Activated T-cell treated with anti-CD3 and anti-CD28 coated beads, Interleukin-2, amount 50 U/mL, for 72 hours (primary cell): Measurements from ENCODE around the gene SKI. TPM values are rescaled to one million over a fixed set of nuclear protein-coding genes. Genes with fewer than 3 reads are reported as not detected.
"Not testable (repeated sequence)": the region's sequence is repeated elsewhere in the genome, so short reads cannot be mapped to it uniquely, and the experiment has no call there.

Experiments
- ATAC-seq, 2 donors: fragments of 150-1000 bp; cut with Tn5 transposase; replicated peaks in 1 of 2; 2 replicates each; pipeline ENCODE4 v1.10.0; 2021; ENCODE audit warnings: moderate library complexity in 2 of 2, mild to moderate bottlenecking in 1 of 2
- DNase-seq, 2 donors: peaks; one replicate each; pipeline ENCODE4 v3.0.0; 2021 to 2022; ENCODE audit warnings: mixed read lengths in 1 of 2
- H3K27ac Mint-ChIP-seq: one replicate; pipeline ENCODE4 v1.8.0; 2022; ENCODE audit warnings: mild to moderate bottlenecking, moderate library complexity, mixed read lengths
- H3K27me3 Mint-ChIP-seq: one replicate; pipeline ENCODE4 v1.8.0; 2022; ENCODE audit warnings: low read depth, mixed read lengths
- H3K36me3 Mint-ChIP-seq, 2 donors: one replicate each; pipeline ENCODE4 v1.8.0; 2022; ENCODE audit warnings: mixed read lengths in 2 of 2, mild to moderate bottlenecking in 1 of 2; ENCODE audit not compliant: insufficient read depth in 2 of 2
- H3K4me1 Mint-ChIP-seq: one replicate; pipeline ENCODE4 v1.8.0; 2022; ENCODE audit warnings: low read depth, mixed read lengths
- H3K4me3 Mint-ChIP-seq, 2 donors: one replicate each; pipeline ENCODE4 v1.8.0; 2022; ENCODE audit warnings: mild to moderate bottlenecking in 2 of 2, mixed read lengths in 2 of 2, moderate library complexity in 2 of 2
- H3K9me3 Mint-ChIP-seq, 2 donors: one replicate each; pipeline ENCODE4 v1.8.0; 2022; ENCODE audit warnings: mixed read lengths in 2 of 2
- total RNA-seq, 2 donors: library from RNA; stranded (reverse); gene quantifications; one replicate each; pipeline ENCODE4 v1.2.3, GENCODE V29; 2022

The SKI gene
- total RNA-seq, 2 donors from 2014 or later, result 28.5 to 32.3 TPM

- H3K27ac Mint-ChIP-seq, result no peak overlapping the region
- peaks cover 44% of the 10 kb centered on the region for H3K4me1 Mint-ChIP-seq
- no peaks in the 10 kb centered on the region for H3K27me3 Mint-ChIP-seq
- no peak for DNase-seq
- peaks cover 0 to 1% of the 10 kb centered on the region in 2 donors for H3K9me3 Mint-ChIP-seq
- peaks cover 3 to 17% of the 10 kb centered on the region in 2 donors for H3K36me3 Mint-ChIP-seq
- H3K4me3 Mint-ChIP-seq, result no peak overlapping the region
- no peak for ATAC-seq
These were observed 25.1 kb downstream of the SKI start for GRCh38 chr1:2253036-2253796.

- DNase-seq, result no peak
- H3K27me3 Mint-ChIP-seq, result no peaks in the 10 kb centered on the region
- peaks cover 44% of the 10 kb centered on the region for H3K4me1 Mint-ChIP-seq
- no peak overlapping the region for H3K4me3 Mint-ChIP-seq
- H3K36me3 Mint-ChIP-seq, result peaks cover 3 to 17% of the 10 kb centered on the region in 2 donors
- H3K9me3 Mint-ChIP-seq, result peaks cover 0 to 1% of the 10 kb centered on the region in 2 donors
- no peak for ATAC-seq
- peak overlapping the region; percentile 66 for H3K27ac Mint-ChIP-seq
These were observed 25.8 kb downstream of the SKI start for GRCh38 chr1:2253797-2254480.

DNA sequence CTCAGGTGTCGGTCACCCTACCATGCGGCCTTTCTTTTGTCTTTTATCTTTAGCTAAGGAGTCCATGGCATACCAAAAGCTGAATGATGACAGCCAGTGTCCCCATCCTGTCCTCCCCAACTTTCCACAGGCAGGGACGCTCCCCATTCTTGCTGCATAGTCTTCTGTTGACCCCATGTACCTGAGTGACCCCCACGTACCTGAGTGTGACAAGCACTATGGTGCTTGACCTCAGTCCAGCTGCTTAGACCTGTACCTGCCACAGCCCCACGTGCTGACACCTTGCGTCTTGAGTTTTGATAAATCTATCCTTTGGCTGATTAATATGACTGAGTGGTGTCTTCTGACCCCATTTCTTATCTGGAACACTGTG, 26.9 kb downstream of the SKI start:
- Mint-ChIP-seq H3K27ac (no peak overlapping the region), H3K4me1 (peaks cover 53% of the 10 kb centered on the region), H3K4me3 (no peak overlapping the region), H3K9me3 (peaks cover 0 to 1% of the 10 kb centered on the region in 2 donors), H3K27me3 (no peaks in the 10 kb centered on the region), H3K36me3 (peaks cover 3 to 17% of the 10 kb centered on the region in 2 donors)
- ATAC-seq, result no peak
- no peak for DNase-seq

- H3K27ac Mint-ChIP-seq, result no peak overlapping the region
- peaks cover 3 to 17% of the 10 kb centered on the region in 2 donors for H3K36me3 Mint-ChIP-seq
- DNase-seq (peak; percentile 76 to 79), ATAC-seq (peak; percentile 78 to 81)
- peaks cover 51% of the 10 kb centered on the region for H3K4me1 Mint-ChIP-seq
- H3K9me3 Mint-ChIP-seq, result peaks cover 0 to 1% of the 10 kb centered on the region in 2 donors
- no peak overlapping the region for H3K4me3 Mint-ChIP-seq
- no peaks in the 10 kb centered on the region for H3K27me3 Mint-ChIP-seq
These were observed 27.6 kb downstream of the SKI start for GRCh38 chr1:2255420-2256369.

DNA sequence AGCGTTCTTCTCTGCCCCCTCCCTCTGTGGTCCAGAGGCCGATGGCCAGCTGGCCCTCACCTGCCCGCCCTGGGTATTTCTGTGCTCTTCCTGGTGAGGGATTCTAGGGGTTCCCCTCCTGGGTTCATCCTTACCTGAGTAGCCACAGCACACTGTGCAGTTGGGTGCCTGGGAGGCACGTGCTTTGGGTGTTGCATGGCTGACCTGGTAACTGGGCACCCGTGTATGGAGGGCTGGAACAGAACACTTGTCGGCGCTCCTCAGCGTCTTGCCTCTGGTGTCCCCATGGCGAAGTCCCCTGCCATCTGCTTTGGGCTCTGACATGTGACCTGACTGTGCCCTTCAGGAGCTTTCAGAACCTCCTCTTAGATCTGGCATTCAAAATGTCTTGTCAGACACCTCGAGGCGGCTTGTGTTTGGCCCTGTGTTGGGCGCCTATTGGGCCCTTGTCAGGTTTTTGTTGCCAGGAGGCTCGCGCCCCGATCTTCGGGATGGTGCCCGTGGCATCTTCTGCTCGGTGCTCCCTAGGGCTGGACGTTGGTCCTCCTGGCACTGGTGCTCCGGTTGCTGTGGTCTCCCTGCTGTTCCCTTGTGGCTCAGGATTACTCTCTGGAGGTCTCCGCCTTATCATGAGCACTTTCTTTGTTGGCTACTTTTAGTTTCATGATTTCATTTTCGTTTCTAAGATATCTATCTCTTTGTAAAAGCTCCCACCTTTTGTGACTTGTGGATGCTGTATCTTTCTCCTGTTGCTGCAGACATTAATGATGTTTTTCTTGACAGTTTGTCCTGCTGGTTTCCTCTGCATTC, 28.5 kb downstream of the SKI start:
- Mint-ChIP-seq H3K36me3 (peaks cover 3 to 17% of the 10 kb centered on the region in 2 donors), H3K27me3 (no peaks in the 10 kb centered on the region), H3K4me3 (no peak overlapping the region), H3K9me3 (peaks cover 0 to 1% of the 10 kb centered on the region in 2 donors), H3K4me1 (peaks cover 51% of the 10 kb centered on the region), H3K27ac (peak overlapping the region; percentile 63)
- ATAC-seq (peak; percentile 2 to 10), DNase-seq (no peak)

DNA sequence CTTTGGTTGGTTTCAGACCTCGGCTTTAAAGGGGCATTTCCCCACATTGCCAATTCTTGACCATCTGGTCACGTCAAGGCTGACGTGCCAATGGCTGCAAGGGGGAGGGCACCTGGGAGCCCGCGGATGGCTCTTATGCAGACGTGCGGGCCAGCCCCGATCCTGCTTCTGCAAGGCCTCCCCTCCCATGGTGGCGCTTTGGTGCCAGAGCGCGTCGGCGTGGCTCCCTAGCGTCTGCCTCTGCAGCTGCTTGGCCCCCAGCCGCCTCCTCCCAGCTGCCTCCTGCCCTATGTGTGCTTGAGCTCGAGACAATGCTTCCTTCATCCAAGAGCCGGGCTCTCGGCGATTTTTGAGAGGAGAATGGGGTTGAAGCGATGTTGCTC, 29.1 kb downstream of the SKI start:
- ATAC-seq (no peak), DNase-seq (no peak)
- no peak overlapping the region for H3K4me3 Mint-ChIP-seq
- H3K27ac Mint-ChIP-seq, result peak overlapping the region; percentile 63
- peaks cover 0 to 1% of the 10 kb centered on the region in 2 donors for H3K9me3 Mint-ChIP-seq
- no peaks in the 10 kb centered on the region for H3K27me3 Mint-ChIP-seq
- peaks cover 3 to 16% of the 10 kb centered on the region in 2 donors for H3K36me3 Mint-ChIP-seq
- H3K4me1 Mint-ChIP-seq, result peaks cover 46% of the 10 kb centered on the region

- peaks cover 0 to 1% of the 10 kb centered on the region in 2 donors for H3K9me3 Mint-ChIP-seq
- H3K4me3 Mint-ChIP-seq, result peak overlapping the region; percentile 48 to 76
- peaks cover 49% of the 10 kb centered on the region for H3K4me1 Mint-ChIP-seq
- no peak for ATAC-seq
- H3K36me3 Mint-ChIP-seq, result peaks cover 1 to 9% of the 10 kb centered on the region in 2 donors
- H3K27ac Mint-ChIP-seq, result peak overlapping the region; percentile 21
- DNase-seq, result no peak
- no peaks in the 10 kb centered on the region for H3K27me3 Mint-ChIP-seq
These were observed 30.1 kb downstream of the SKI start for GRCh38 chr1:2258122-2258681.

DNA sequence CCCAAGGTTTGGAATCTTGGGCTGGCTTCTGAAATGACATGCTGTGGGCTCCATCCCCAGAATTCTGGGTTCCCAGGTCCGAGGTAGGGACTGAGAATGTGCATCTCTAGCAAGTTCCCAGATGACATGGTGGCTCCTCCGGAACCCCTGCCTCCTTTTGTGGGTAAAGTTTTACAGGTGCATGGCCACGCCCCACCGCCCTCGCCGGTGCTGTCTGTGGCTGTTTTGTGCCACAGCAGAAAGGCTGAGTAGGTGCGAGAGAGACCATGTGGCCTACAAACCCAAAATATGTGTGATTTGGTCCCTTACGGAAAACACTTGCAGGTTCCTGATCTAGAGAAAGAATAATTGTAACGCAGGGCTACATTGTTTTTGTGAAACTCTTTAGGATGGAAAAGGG, 30.9 kb downstream of the SKI start:
- peak; percentile 74 to 76 for DNase-seq
- Mint-ChIP-seq H3K4me1 (peaks cover 54% of the 10 kb centered on the region), H3K36me3 (peaks cover 1 to 4% of the 10 kb centered on the region in 2 donors), H3K27me3 (no peaks in the 10 kb centered on the region), H3K4me3 (peak overlapping the region; percentile 48 to 76), H3K27ac (no peak overlapping the region), H3K9me3 (peaks cover 0 to 1% of the 10 kb centered on the region in 2 donors)
- ATAC-seq, result peak; percentile 45 to 48

- H3K4me3 Mint-ChIP-seq, result peak overlapping the region; percentile 48 to 55
- no peaks in the 10 kb centered on the region for H3K27me3 Mint-ChIP-seq
- H3K9me3 Mint-ChIP-seq, result no peaks in the 10 kb centered on the region
- H3K36me3 Mint-ChIP-seq, result peaks cover 0 to 1% of the 10 kb centered on the region in 2 donors
- no peak overlapping the region for H3K27ac Mint-ChIP-seq
- peaks cover 60% of the 10 kb centered on the region for H3K4me1 Mint-ChIP-seq
- ATAC-seq, result no peak
- no peak for DNase-seq
These were observed 31.7 kb downstream of the SKI start for GRCh38 chr1:2259668-2260402.

DNA sequence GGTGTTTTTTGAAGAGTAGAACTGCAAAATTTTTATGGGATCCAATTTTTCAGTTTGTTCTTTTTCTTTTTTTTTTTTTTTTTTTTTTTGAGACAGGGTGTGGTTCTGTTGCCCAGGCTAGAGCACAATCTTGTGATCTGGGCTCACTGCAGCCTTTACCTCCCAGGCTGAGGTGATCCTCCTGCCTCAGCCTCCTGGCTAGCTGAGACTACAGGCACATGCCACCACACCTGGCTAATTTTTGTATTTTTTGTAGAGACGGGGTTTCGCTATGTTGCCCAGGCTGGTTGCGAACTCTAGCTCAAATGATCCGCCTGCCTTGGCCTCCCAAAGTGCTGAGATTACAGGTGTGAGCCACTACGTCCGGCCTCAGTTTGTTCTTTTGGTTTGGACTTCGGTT, 32.4 kb downstream of the SKI start:
- DNase-seq, H3K9me3 Mint-ChIP-seq, H3K4me3 Mint-ChIP-seq, ATAC-seq, H3K27ac Mint-ChIP-seq, H3K27me3 Mint-ChIP-seq, H3K36me3 Mint-ChIP-seq: not testable (repeated sequence)
- H3K4me1 Mint-ChIP-seq, result peaks cover 67% of the 10 kb centered on the region

DNA sequence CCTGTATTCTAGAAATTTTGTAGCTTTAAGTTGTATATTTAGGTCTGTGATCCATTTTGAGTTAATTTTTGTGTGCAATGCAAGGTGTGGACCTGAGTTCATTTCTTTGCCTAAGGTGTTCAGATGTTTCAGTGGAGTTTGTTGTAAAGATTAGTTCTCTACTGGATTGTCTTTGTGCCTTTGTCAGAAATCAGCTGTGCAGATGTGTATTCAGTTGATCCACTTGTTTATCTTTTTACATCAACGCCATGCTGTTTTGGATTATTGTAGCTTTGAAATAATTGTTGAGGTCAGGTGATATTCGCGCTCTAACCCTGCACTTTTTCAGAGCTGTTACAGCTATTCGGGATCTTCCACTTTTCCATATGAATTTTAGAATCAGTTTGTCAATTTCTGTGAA, 32.8 kb downstream of the SKI start:
- H3K27me3 Mint-ChIP-seq, result no peaks in the 10 kb centered on the region
- no peak for DNase-seq
- peaks cover 69% of the 10 kb centered on the region for H3K4me1 Mint-ChIP-seq
- peaks cover 0 to 1% of the 10 kb centered on the region in 2 donors for H3K36me3 Mint-ChIP-seq
- H3K27ac Mint-ChIP-seq, result no peak overlapping the region
- no peak for ATAC-seq
- H3K9me3 Mint-ChIP-seq, result no peaks in the 10 kb centered on the region
- no peak overlapping the region for H3K4me3 Mint-ChIP-seq
